Smooth muscle cell of the coronary artery (primary cell): ENCODE data around the gene ZNG1B. TPM values are rescaled to one million over a fixed set of nuclear protein-coding genes. Genes with fewer than 3 reads are reported as not detected.

Experiments used
- total RNA-seq: library from RNA; depleted of rRNA; stranded (reverse); fragments of >200 nt; gene quantifications from 2 replicates; pipeline ENCODE4 v1.2.3, GENCODE V29; 2014; ENCODE audit warnings: low replicate concordance

The ZNG1B gene
- total RNA-seq: 55.9 and 144 TPM in 2 replicates

DNA sequence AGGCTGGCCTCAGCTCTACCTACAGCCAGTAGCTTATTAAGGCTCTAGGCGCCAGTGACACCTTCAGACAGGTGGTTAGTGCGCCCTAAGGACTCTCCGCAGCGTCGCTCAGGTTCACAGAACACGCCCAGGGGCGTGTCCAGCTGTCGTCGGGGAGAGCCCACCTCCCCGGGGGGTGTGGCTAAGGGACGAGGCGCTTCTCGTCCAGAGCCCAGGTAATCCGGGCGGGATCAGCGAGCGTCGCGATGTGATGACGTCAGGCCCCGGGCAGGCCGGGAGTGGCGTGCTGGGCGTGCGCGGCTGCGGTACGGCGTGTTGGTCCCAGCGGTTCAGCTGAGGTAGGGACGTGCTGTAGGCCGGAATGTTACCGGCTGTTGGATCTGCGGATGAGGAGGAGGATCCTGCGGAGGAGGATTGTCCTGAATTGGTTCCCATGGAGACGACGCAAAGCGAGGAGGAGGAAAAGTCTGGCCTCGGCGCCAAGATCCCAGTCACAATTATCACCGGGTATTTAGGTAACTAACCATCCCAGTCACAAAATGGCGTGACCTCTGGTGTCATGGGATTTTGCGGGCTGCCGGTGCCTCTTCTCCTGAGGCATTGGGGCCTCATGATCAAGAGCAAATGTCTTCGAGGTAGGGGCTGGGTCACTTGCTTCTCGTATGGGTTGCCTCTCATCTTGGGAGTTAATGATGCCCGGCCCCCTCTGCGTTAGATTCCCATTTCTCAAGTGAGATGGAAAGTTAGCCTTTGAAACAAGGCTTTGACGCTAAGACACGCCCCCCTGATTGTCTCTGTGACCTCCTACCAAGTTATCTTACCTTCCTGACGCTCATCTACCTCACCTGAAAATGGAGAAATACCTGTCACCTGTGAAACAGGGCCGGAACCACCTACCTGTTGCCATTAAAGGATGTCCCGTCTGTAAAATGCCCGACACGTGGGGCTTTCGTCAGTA is at the start of gene ZNG1B:
Gene ZNG1B (plus strand): TSS at position 184 of the 958 bp plus-strand sequence. CDS start 178 bp downstream, at position 362.

DNA sequence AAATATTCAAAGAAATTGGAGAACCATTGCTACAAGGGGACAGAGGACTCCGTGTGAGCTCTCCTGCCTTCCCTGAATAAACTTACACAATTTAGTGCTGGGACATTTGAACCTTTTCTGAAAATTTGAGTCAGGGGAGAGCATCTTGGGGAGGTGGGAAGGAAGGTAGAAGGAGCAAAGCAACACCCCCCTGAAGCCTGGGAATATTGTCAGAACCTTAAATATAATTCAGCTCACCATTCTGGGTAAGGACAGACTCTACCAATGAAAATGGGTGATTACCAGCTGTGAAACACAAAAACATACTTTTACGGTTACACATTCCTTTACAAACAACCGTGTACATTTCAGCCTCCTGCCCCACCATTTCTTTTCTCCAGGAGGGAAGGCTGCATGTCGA is 60.9 kb downstream of the ZNG1B start, which contains the start of gene FOXD4L1:
Gene FOXD4L1 (plus strand): TSS at position 301 of the 400 bp plus-strand sequence. CDS start 592 bp downstream, outside the sequence.

Other genes starting within 250 kb of the ZNG1B start
- gene PAX8, start 158.8 kb upstream of the ZNG1B start, total RNA-seq: 0.35 TPM in 1 of 2 replicates, not detected in the other
- gene FOXD4L1, start 61.0 kb downstream of the ZNG1B start, total RNA-seq: under 0.01 and 0.12 TPM in 2 replicates
- gene RABL2A, start 189.6 kb downstream of the ZNG1B start, total RNA-seq: 6.5 and 22.8 TPM in 2 replicates